Measurements from ENCODE around the gene FLOT1.

FLOT1 gene

GRCh38 chr6:30779850-30780641 is 37.6 kb upstream of the FLOT1 start:
- no peak overlapping the region for H3K4me2 ChIP-seq
- no peak overlapping the region for H3K4me3 ChIP-seq (IDR thresholded peaks at IDR 0.05; ENCODE audit: insufficient read depth, low read depth, low read length)
- no peaks in the 10 kb centered on the region for H3K36me3 ChIP-seq (ENCODE audit: insufficient read depth)
- no peaks in the 10 kb centered on the region for H3K79me2 ChIP-seq (ENCODE audit: insufficient read depth, low read depth)
- no peak for TF ChIP-seq CTCF (conservative IDR thresholded peaks at IDR 0.05; ENCODE audit: low read depth, low read length)
- no peak overlapping the region for H3K9ac ChIP-seq
- no peaks in the 10 kb centered on the region for H3K27me3 ChIP-seq (ENCODE audit: insufficient read depth, low read depth)
- no peak overlapping the region for H3K27ac ChIP-seq
- H3K4me1 ChIP-seq (ENCODE audit: low read depth, poor library complexity, severe bottlenecking): no peaks in the 10 kb centered on the region
- no peak overlapping the region for H2AFZ ChIP-seq (ENCODE audit: low read depth)
- no peaks in the 10 kb centered on the region for H4K20me1 ChIP-seq (ENCODE audit: insufficient read depth)

DNA sequence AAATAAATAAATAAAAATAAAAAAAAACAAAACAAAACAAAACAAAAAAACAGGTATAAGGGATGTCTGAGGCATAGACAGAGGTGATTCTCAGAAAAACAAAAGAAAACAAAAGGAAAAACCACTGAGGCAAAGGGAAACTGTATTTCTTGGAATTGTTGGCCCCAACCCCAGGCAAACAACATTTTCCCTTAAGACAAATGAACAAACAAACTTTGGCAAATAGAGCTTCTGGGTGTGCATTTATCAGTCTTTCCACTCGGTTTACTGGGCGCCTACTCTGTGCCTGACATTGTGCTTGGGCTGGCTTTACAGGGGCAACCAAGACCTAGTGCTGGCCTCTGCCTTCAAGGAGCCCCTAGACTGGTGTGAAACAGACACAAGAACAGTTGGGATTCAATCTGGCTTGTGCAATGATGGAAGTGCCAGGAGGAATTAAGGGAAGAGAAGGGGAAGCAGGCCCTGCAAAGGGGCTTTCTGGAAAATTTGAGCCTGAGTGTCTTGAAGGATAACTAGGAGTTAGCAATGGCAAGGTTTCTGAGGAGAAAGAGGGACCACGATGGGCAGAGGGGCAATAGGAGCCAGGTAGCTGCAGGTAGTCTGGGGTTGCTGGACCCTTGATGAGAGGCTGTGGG is 35.6 kb upstream of the FLOT1 start:
- H3K4me2 ChIP-seq: no peak overlapping the region
- no peaks in the 10 kb centered on the region for H3K27me3 ChIP-seq (ENCODE audit: insufficient read depth, low read depth)
- no peak overlapping the region for H3K4me3 ChIP-seq (IDR thresholded peaks at IDR 0.05; ENCODE audit: insufficient read depth, low read depth, low read length)
- TF ChIP-seq CTCF (conservative IDR thresholded peaks at IDR 0.05; ENCODE audit: low read depth, low read length): no peak
- no peaks in the 10 kb centered on the region for H3K36me3 ChIP-seq (ENCODE audit: insufficient read depth)
- H3K79me2 ChIP-seq (ENCODE audit: insufficient read depth, low read depth): no peaks in the 10 kb centered on the region
- no peak overlapping the region for H3K9ac ChIP-seq
- no peaks in the 10 kb centered on the region for H3K4me1 ChIP-seq (ENCODE audit: low read depth, poor library complexity, severe bottlenecking)
- H2AFZ ChIP-seq (ENCODE audit: low read depth): no peak overlapping the region
- H3K27ac ChIP-seq: no peak overlapping the region
- H4K20me1 ChIP-seq (ENCODE audit: insufficient read depth): no peaks in the 10 kb centered on the region

GRCh38 chr6:30777155-30777485 is 34.6 kb upstream of the FLOT1 start:
- Histone ChIP-seq H3K4me3 (IDR thresholded peaks at IDR 0.05; ENCODE audit: insufficient read depth, low read depth, low read length) (no peak overlapping the region), H2AFZ (ENCODE audit: low read depth) (no peak overlapping the region), H3K9ac (no peak overlapping the region), H3K79me2 (ENCODE audit: insufficient read depth, low read depth) (no peaks in the 10 kb centered on the region), H3K36me3 (ENCODE audit: insufficient read depth) (no peaks in the 10 kb centered on the region), H3K27ac (no peak overlapping the region), H3K4me2 (no peak overlapping the region), H4K20me1 (ENCODE audit: insufficient read depth) (no peaks in the 10 kb centered on the region), H3K4me1 (ENCODE audit: low read depth, poor library complexity, severe bottlenecking) (no peaks in the 10 kb centered on the region), H3K27me3 (ENCODE audit: insufficient read depth, low read depth) (no peaks in the 10 kb centered on the region)
- no peak for TF ChIP-seq CTCF (conservative IDR thresholded peaks at IDR 0.05; ENCODE audit: low read depth, low read length)

DNA sequence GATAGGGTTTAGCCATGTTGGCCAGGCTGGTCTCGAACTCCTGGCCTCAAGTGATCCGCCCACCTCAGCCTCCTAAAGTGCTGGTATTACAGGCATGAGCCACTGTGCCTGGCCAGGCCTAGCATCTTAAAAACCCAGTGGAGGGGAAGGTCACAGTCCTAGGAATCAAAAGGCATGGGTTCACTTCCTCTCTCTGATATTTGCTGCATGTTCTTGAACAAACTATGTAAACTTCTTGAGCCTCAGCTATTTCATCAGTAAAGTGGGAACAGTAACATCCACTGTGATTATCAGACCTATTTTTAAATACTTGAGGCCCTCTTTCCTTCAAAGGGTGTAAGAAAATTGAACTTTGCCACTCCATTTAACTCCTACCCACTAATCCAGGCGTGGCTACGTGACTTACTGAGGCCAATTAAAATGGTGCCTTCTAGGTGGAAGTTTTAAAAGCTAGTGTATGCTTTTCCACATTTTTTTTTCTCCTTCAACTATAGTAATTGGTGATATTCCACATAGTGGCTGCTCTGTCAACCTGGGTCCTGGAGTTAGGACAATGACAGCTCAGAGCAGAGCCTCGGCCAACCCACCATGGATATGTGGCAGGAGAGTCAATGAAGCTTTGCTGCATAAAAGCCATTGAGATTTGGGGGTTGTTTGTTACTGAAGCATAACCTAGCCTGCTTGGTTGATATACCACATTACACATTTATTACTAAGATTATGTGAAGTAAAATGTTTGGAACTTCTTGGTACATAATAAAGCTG is 34.1 kb upstream of the FLOT1 start:
- Histone ChIP-seq H2AFZ (ENCODE audit: low read depth) (no peak overlapping the region), H3K4me1 (ENCODE audit: low read depth, poor library complexity, severe bottlenecking) (no peaks in the 10 kb centered on the region), H3K36me3 (ENCODE audit: insufficient read depth) (no peaks in the 10 kb centered on the region), H3K4me2 (no peak overlapping the region), H3K4me3 (IDR thresholded peaks at IDR 0.05; ENCODE audit: insufficient read depth, low read depth, low read length) (no peak overlapping the region), H3K27me3 (ENCODE audit: insufficient read depth, low read depth) (no peaks in the 10 kb centered on the region), H3K9ac (no peak overlapping the region), H3K27ac (no peak overlapping the region), H3K79me2 (ENCODE audit: insufficient read depth, low read depth) (no peaks in the 10 kb centered on the region), H4K20me1 (ENCODE audit: insufficient read depth) (no peaks in the 10 kb centered on the region)
- no peak for TF ChIP-seq CTCF (conservative IDR thresholded peaks at IDR 0.05; ENCODE audit: low read depth, low read length)

Measured in KMS-11 (cell line).